Right hindlimb (tissue), 1 donor: Measurements from ENCODE around the gene ATP13A2.

ENCODE experiments used
- DNase-seq: peaks from one replicate; pipeline ENCODE4 v3.0.0-alpha.2; 2018

ATP13A2 gene

GRCh38 chr1:17002524-17002902 is 9.2 kb downstream of the ATP13A2 start:
- no peak for DNase-seq

- no peak for DNase-seq
Measured at GRCh38 chr1:17001760-17002523, 9.8 kb downstream of the ATP13A2 start.

GRCh38 chr1:16999863-17000262 is 11.9 kb downstream of the ATP13A2 start:
- DNase-seq: no peak

- DNase-seq: no peak
Measured at GRCh38 chr1:16998589-16998988, 13.1 kb downstream of the ATP13A2 start.

- no peak for DNase-seq
Measured at GRCh38 chr1:16996845-16997244, 14.9 kb downstream of the ATP13A2 start.

GRCh38 chr1:16993521-16994038 is 18.1 kb downstream of the ATP13A2 start:
- DNase-seq: no peak

GRCh38 chr1:16992675-16993074 is 19.1 kb downstream of the ATP13A2 start:
- no peak for DNase-seq

- DNase-seq: no peak
Measured at GRCh38 chr1:16992102-16992501, 19.6 kb downstream of the ATP13A2 start.

GRCh38 chr1:16991571-16991970 is 20.2 kb downstream of the ATP13A2 start:
- no peak for DNase-seq

- no peak for DNase-seq
Measured at GRCh38 chr1:16989676-16990391, 21.9 kb downstream of the ATP13A2 start.

- no peak for DNase-seq
Measured at GRCh38 chr1:16988210-16988609, 23.5 kb downstream of the ATP13A2 start.

- no peak for DNase-seq
Measured at GRCh38 chr1:16986962-16987361, 24.8 kb downstream of the ATP13A2 start.

GRCh38 chr1:16986560-16986959 is 25.2 kb downstream of the ATP13A2 start:
- DNase-seq: no peak

GRCh38 chr1:16986113-16986512 is 25.6 kb downstream of the ATP13A2 start:
- DNase-seq: no peak

GRCh38 chr1:16984717-16985116 is 27.0 kb downstream of the ATP13A2 start:
- DNase-seq: peak; percentile 87

- no peak for DNase-seq
Measured at GRCh38 chr1:16983649-16984048, 28.1 kb downstream of the ATP13A2 start.

- DNase-seq: no peak
Measured at GRCh38 chr1:16982902-16983301, 28.8 kb downstream of the ATP13A2 start.

GRCh38 chr1:16981269-16981849 is 30.4 kb downstream of the ATP13A2 start:
- no peak for DNase-seq

GRCh38 chr1:16980473-16981268 is 31.1 kb downstream of the ATP13A2 start, which contains the start of gene MFAP2:
Gene MFAP2 (minus strand): TSS chr1:16980620. CDS start chr1:16978273, 2,347 bp downstream.
- DNase-seq: peak; percentile 78

GRCh38 chr1:16979475-16980327 is 32.0 kb downstream of the ATP13A2 start:
- peak; percentile 64 for DNase-seq

- peak; percentile 71 for DNase-seq
Measured at GRCh38 chr1:16978567-16979474, 32.9 kb downstream of the ATP13A2 start.
